Activated T-cell treated with anti-CD3 and anti-CD28 coated beads, Interleukin-2, amount 50 U/mL, for 4 hours (primary cell): ENCODE measurements around the gene PPP3CA. TPM values are rescaled to one million over a fixed set of nuclear protein-coding genes. Genes with fewer than 3 reads are reported as not detected.
A peak's percentile ranks its signal among the peaks of the same experiment; 100 is the strongest.

ENCODE experiments used
- ATAC-seq, 2 donors: fragments of 200-7000 bp; cut with Tn5 transposase; one replicate each; pipeline ENCODE4 v1.10.0; 2021
- DNase-seq: peaks from one replicate; pipeline ENCODE4 v3.0.0-alpha.2; 2020
- H3K27me3 Mint-ChIP-seq: one replicate; pipeline ENCODE4 v1.8.0; 2021; ENCODE audit warnings: low read depth, mixed read lengths
- H3K36me3 Mint-ChIP-seq: one replicate; pipeline ENCODE4 v1.8.0; 2022; ENCODE audit warnings: mixed read lengths; ENCODE audit not compliant: insufficient read depth
- H3K4me1 Mint-ChIP-seq: one replicate; pipeline ENCODE4 v1.8.0; 2021; ENCODE audit warnings: low read depth, mixed read lengths
- H3K4me3 Mint-ChIP-seq: one replicate; pipeline ENCODE4 v1.8.0; 2021; ENCODE audit warnings: mild to moderate bottlenecking, moderate library complexity, mixed read lengths
- H3K9me3 Mint-ChIP-seq: one replicate; pipeline ENCODE4 v1.8.0; 2021; ENCODE audit warnings: mixed read lengths
- total RNA-seq, 3 donors: library from RNA; stranded (reverse); gene quantifications; one replicate each; pipeline ENCODE4 v1.2.1, GENCODE V29; 2021

PPP3CA gene
- total RNA-seq, 3 donors from 2014 or later, result 6.7 to 11.6 (median 9.4) TPM

- Mint-ChIP-seq H3K27me3 (no peaks in the 10 kb centered on the region), H3K4me3 (no peak overlapping the region), H3K36me3 (peaks cover 8% of the 10 kb centered on the region), H3K9me3 (peaks cover 3% of the 10 kb centered on the region), H3K4me1 (peaks cover 5% of the 10 kb centered on the region)
- ATAC-seq, result no peak
- DNase-seq, result no peak
Measured at GRCh38 chr4:101163936-101164335, 183.4 kb downstream of the PPP3CA start.

GRCh38 chr4:101162990-101163380 is 184.3 kb downstream of the PPP3CA start:
- no peak for ATAC-seq
- Mint-ChIP-seq H3K9me3 (peaks cover 3% of the 10 kb centered on the region), H3K27me3 (no peaks in the 10 kb centered on the region), H3K36me3 (peaks cover 8% of the 10 kb centered on the region), H3K4me1 (peaks cover 9% of the 10 kb centered on the region), H3K4me3 (no peak overlapping the region)
- no peak for DNase-seq

- H3K4me3 Mint-ChIP-seq, result no peak overlapping the region
- H3K27me3 Mint-ChIP-seq, result no peaks in the 10 kb centered on the region
- ATAC-seq (no peak), DNase-seq (no peak)
- H3K9me3 Mint-ChIP-seq, result peaks cover 3% of the 10 kb centered on the region
- peaks cover 27% of the 10 kb centered on the region for H3K4me1 Mint-ChIP-seq
- peaks cover 10% of the 10 kb centered on the region for H3K36me3 Mint-ChIP-seq
Measured at GRCh38 chr4:101160792-101161592, 186.3 kb downstream of the PPP3CA start.

- Mint-ChIP-seq H3K4me3 (no peak overlapping the region), H3K27me3 (no peaks in the 10 kb centered on the region), H3K4me1 (peaks cover 42% of the 10 kb centered on the region), H3K9me3 (peaks cover 3% of the 10 kb centered on the region), H3K36me3 (peaks cover 8% of the 10 kb centered on the region)
- DNase-seq (no peak), ATAC-seq (no peak)
Measured at GRCh38 chr4:101158507-101158906, 188.8 kb downstream of the PPP3CA start.

GRCh38 chr4:101158134-101158482 is 189.2 kb downstream of the PPP3CA start:
- no peak overlapping the region for H3K4me3 Mint-ChIP-seq
- H3K9me3 Mint-ChIP-seq, result peaks cover 3% of the 10 kb centered on the region
- DNase-seq, result no peak
- no peaks in the 10 kb centered on the region for H3K27me3 Mint-ChIP-seq
- H3K36me3 Mint-ChIP-seq, result peaks cover 7% of the 10 kb centered on the region
- ATAC-seq, result no peak
- H3K4me1 Mint-ChIP-seq, result peaks cover 44% of the 10 kb centered on the region

GRCh38 chr4:101157415-101158133 is 189.8 kb downstream of the PPP3CA start:
- peaks cover 44% of the 10 kb centered on the region for H3K4me1 Mint-ChIP-seq

GRCh38 chr4:101156619-101157310 is 190.6 kb downstream of the PPP3CA start:
- DNase-seq, result no peak
- peaks cover 44% of the 10 kb centered on the region for H3K4me1 Mint-ChIP-seq
- no peak for ATAC-seq
- H3K27me3 Mint-ChIP-seq, result no peaks in the 10 kb centered on the region
- H3K4me3 Mint-ChIP-seq, result no peak overlapping the region
- no peaks in the 10 kb centered on the region for H3K9me3 Mint-ChIP-seq
- peaks cover 5% of the 10 kb centered on the region for H3K36me3 Mint-ChIP-seq

More at GRCh38 chr4:101157415-101158133, 189.8 kb downstream of the PPP3CA start:
- Mint-ChIP-seq H3K4me3 (no peak overlapping the region), H3K9me3 (peaks cover 1% of the 10 kb centered on the region), H3K36me3 (peaks cover 7% of the 10 kb centered on the region), H3K27me3 (no peaks in the 10 kb centered on the region)
- no peak for ATAC-seq
- DNase-seq, result no peak

- Mint-ChIP-seq H3K27me3 (no peaks in the 10 kb centered on the region), H3K36me3 (peaks cover 2% of the 10 kb centered on the region), H3K4me3 (peak overlapping the region; percentile 14), H3K9me3 (no peaks in the 10 kb centered on the region), H3K4me1 (peaks cover 44% of the 10 kb centered on the region)
- ATAC-seq, result peak; percentile 95
- DNase-seq, result no peak
Measured at GRCh38 chr4:101155945-101156344, 191.4 kb downstream of the PPP3CA start.

- peaks cover 44% of the 10 kb centered on the region for H3K4me1 Mint-ChIP-seq
- no peaks in the 10 kb centered on the region for H3K27me3 Mint-ChIP-seq
- no peak overlapping the region for H3K4me3 Mint-ChIP-seq
- H3K36me3 Mint-ChIP-seq, result peaks cover 2% of the 10 kb centered on the region
- DNase-seq (no peak), ATAC-seq (no peak)
- no peaks in the 10 kb centered on the region for H3K9me3 Mint-ChIP-seq
Measured at GRCh38 chr4:101155368-101155767, 192.0 kb downstream of the PPP3CA start.

GRCh38 chr4:101153653-101154052 is 193.7 kb downstream of the PPP3CA start:
- Mint-ChIP-seq H3K27me3 (no peaks in the 10 kb centered on the region), H3K36me3 (peaks cover 2% of the 10 kb centered on the region), H3K9me3 (no peaks in the 10 kb centered on the region), H3K4me1 (peaks cover 44% of the 10 kb centered on the region), H3K4me3 (no peak overlapping the region)
- DNase-seq (no peak), ATAC-seq (no peak)

- H3K9me3 Mint-ChIP-seq, result no peaks in the 10 kb centered on the region
- no peak for DNase-seq
- peaks cover 2% of the 10 kb centered on the region for H3K36me3 Mint-ChIP-seq
- H3K27me3 Mint-ChIP-seq, result no peaks in the 10 kb centered on the region
- ATAC-seq, result no peak
- peaks cover 38% of the 10 kb centered on the region for H3K4me1 Mint-ChIP-seq
- H3K4me3 Mint-ChIP-seq, result no peak overlapping the region
Measured at GRCh38 chr4:101152521-101152920, 194.8 kb downstream of the PPP3CA start.

GRCh38 chr4:101148551-101148950 is 198.8 kb downstream of the PPP3CA start:
- Mint-ChIP-seq H3K9me3 (no peaks in the 10 kb centered on the region), H3K36me3 (no peaks in the 10 kb centered on the region), H3K4me3 (no peak overlapping the region), H3K27me3 (no peaks in the 10 kb centered on the region), H3K4me1 (peaks cover 21% of the 10 kb centered on the region)
- ATAC-seq (no peak), DNase-seq (no peak)

- H3K27me3 Mint-ChIP-seq, result no peaks in the 10 kb centered on the region
- DNase-seq (no peak), ATAC-seq (no peak)
- no peaks in the 10 kb centered on the region for H3K9me3 Mint-ChIP-seq
- no peak overlapping the region for H3K4me3 Mint-ChIP-seq
- peaks cover 27% of the 10 kb centered on the region for H3K4me1 Mint-ChIP-seq
- H3K36me3 Mint-ChIP-seq, result no peaks in the 10 kb centered on the region
Measured at GRCh38 chr4:101147283-101147682, 200.0 kb downstream of the PPP3CA start.

GRCh38 chr4:101145021-101145420 is 202.3 kb downstream of the PPP3CA start:
- DNase-seq (no peak), ATAC-seq (no peak)
- Mint-ChIP-seq H3K4me3 (no peak overlapping the region), H3K4me1 (peaks cover 37% of the 10 kb centered on the region), H3K9me3 (no peaks in the 10 kb centered on the region), H3K36me3 (peaks cover 2% of the 10 kb centered on the region), H3K27me3 (no peaks in the 10 kb centered on the region)
